Motor neuron (in vitro differentiated cells): ENCODE measurements around the gene TESK2. TPM values are rescaled to one million over a fixed set of nuclear protein-coding genes. Genes with fewer than 3 reads are reported as not detected.
A peak's percentile ranks its signal among the peaks of the same experiment; 100 is the strongest.
"Not testable (repeated sequence)": the region's sequence is repeated elsewhere in the genome, so short reads cannot be mapped to it uniquely, and the experiment has no call there.

Experiments
- ATAC-seq, 8 experiments: fragments of 200-7000 bp; cut with Tn5 transposase; replicated peaks in 6 of 8; 2 replicates each; pipeline ENCODE4 v1.8.0; 2021; ENCODE audit warnings: mild to moderate bottlenecking in 8 of 8, moderate library complexity in 8 of 8
- H3K27ac ChIP-seq, 2 donors: fragments of 250-450 bp; sonication (Bioruptor Pico); 2 replicates each; pipeline ENCODE4 v1.9.0; 2021; ENCODE audit warnings: antibody characterized with exemption in 2 of 2, mild to moderate bottlenecking in 2 of 2, moderate library complexity in 1 of 2
- H3K4me1 ChIP-seq, 2 donors: fragments of 250-450 bp; sonication (Bioruptor Pico); replicated peaks in 1 of 2; 2 replicates each; pipeline ENCODE4 v1.6.1; 2021; ENCODE audit warnings: antibody characterized with exemption in 2 of 2, mild to moderate bottlenecking in 2 of 2, moderate library complexity in 1 of 2
- H3K4me3 ChIP-seq, 5 donors: fragments of 250-450 bp; sonication (Bioruptor Pico); 2 replicates each; pipeline ENCODE4 v1.9.0; 2021; ENCODE audit warnings: antibody characterized with exemption in 5 of 5, mild to moderate bottlenecking in 5 of 5, moderate library complexity in 4 of 5
- WGBS, 10 experiments: fragments of 450-650 bp; shearing (Covaris generic); methylation state at CpG; one replicate each; pipeline ENCODE4 v1.0.0; 2022; 5-methylcytosine and 5-hydroxymethylcytosine counted together
- in situ Hi-C, 9 experiments: fragments of 400-800 bp; cut with MboI; loops; one replicate each; pipeline ENCODE4 v1.15.0; 2021; ENCODE audit warnings: low sequenced_read_pairs in 9 of 9, low pct_unique_long_range_greater_than_20kb in 2 of 9; ENCODE audit not compliant: unreplicated experiment in 9 of 9
- total RNA-seq, 8 experiments: library from RNA; unstranded; fragments of 300-600 nt; gene quantifications; 2 replicates each; pipeline versions ENCODE4 v1.2.3 to v1.2.4, GENCODE V29; 2022

The TESK2 gene
- total RNA-seq, 8 experiments from 2014 or later: 1.1 to 17.3 (median 2.0) TPM

GRCh38 chr1:45503462-45504360 lies 12.7 kb upstream of the TESK2 start:
- no peak for ATAC-seq
- WGBS, 10 experiments: 89 to 100% (median 94%) methylated on average over 1 to 14 of the region's 14 CpGs

DNA sequence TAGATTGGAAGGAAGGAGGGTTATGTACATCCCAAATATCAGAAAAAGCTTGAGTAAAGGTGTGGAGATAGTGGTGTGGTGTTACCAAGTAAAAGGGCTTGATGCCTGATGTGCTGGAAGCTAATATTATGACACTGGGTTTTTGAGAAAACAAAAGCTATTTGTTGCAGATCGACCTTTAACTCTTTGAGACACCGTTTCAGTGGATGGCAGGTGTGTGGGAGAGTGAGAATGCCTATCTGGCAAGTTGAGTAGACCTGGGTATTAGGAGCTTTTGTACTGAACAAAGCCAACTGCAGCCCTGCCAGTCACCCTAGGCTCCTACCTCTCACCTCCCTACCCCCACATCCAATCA lies 10.5 kb upstream of the TESK2 start:
- Histone ChIP-seq H3K27ac (no peak overlapping the region), H3K4me3 (no peak overlapping the region), H3K4me1 (peaks cover 9 to 11% of the 10 kb centered on the region in 2 donors)
- in situ Hi-C loops: loop anchor here in 1 of 9 experiments (10.0 kb wide), 1 partner anchor 63 kb away; no protein-coding TSS in a partner anchor
- ATAC-seq: no peak
- 80 to 100% (median 89%) methylated on average over 1 to 2 of the region's 2 CpGs; no CpG with 5 or more reads in 4 of the 10 experiments for WGBS, 10 experiments

More at GRCh38 chr1:45503462-45504360, 12.7 kb upstream of the TESK2 start:
- H3K4me3 ChIP-seq: no peak overlapping the region
- H3K27ac ChIP-seq: no peak overlapping the region
- H3K4me1 ChIP-seq: peaks cover 9 to 11% of the 10 kb centered on the region in 2 donors
- in situ Hi-C loops: loop anchor here in 1 of 9 experiments (10.0 kb wide), 1 partner anchor 61 kb away; no protein-coding TSS in a partner anchor

DNA sequence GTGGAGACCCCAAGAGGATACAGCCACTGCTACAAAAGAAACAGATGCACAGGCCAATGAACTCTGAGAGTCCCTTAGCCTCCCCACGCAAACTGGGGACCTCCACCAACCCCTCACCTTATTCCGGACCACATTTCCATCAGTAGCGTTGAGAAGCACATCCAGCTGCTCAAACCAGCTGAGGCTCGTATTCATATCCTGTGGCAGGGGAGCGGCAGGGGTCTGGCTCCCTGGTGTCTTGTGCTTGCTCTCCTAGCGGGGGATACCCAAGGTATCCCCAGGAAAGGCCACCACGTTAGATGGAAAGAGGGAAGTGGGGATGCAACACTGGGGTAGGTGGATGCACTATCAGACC lies 8.4 kb upstream of the TESK2 start:
- ATAC-seq: peak in 3 of 8 experiments; percentile 13 to 20 (median 20)
- in situ Hi-C loops: loop anchor here in 5 of 9 experiments (10.0 to 25.0 kb wide), 2 partner anchors 145 to 487 kb away; partner anchors contain the start of genes HECTD3 (in 3 of the 5) and UROD (in 3 of the 5)
- 0 to 20% (median 2%) methylated on average over 1 to 7 of the region's 7 CpGs; no CpG with 5 or more reads in 5 of the 10 experiments for WGBS, 10 experiments
- H3K27ac ChIP-seq: no peak overlapping the region
- peaks cover 9 to 11% of the 10 kb centered on the region in 2 donors for H3K4me1 ChIP-seq
- H3K4me3 ChIP-seq: peak overlapping the region; percentile 51 to 67 (median 55)

- no peak overlapping the region for H3K4me3 ChIP-seq
- in situ Hi-C loops: loop anchor here in 5 of 9 experiments (10.0 to 25.0 kb wide), 2 partner anchors 143 to 486 kb away; partner anchors contain the start of genes HECTD3 (in 3 of the 5) and UROD (in 3 of the 5)
- ATAC-seq: no peak
- H3K4me1 ChIP-seq: peaks cover 9 to 11% of the 10 kb centered on the region in 2 donors
- H3K27ac ChIP-seq: no peak overlapping the region
Observed at GRCh38 chr1:45498279-45498678, 7.3 kb upstream of the TESK2 start.

DNA sequence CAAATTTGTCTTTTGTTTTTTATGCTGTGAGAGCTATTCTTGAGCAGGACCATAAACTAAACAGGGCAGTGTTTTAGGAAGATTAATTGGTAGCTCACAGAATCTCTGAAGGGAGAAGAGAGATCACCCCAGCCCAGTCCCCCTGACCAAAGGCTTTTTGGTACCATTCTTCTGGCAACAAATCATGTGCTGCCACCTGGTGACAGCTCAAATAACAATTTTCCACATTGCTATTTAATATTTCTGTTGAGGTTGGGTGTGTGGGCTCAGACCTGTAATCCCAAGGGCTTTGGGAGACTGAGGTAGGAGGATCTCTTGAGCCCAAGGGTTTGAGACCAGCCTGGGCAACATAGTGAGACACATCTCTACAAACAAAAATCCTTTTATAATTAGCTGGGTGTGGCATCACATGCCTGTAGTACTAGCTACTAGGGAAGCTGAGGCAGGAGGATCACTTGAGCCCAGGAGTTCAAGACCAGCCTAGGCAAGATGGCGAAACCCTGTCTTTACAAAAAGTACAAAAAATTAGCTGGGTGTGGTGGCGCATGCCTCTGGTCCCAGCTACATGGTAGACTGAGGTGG lies 2.2 kb upstream of the TESK2 start:
- 20 to 100% (median 56%) methylated on average over 1 to 2 of the region's 2 CpGs; no CpG with 5 or more reads in 3 of the 10 experiments for WGBS, 10 experiments
- in situ Hi-C loops: loop anchor here in 5 of 9 experiments (5.0 to 25.0 kb wide), 3 partner anchors 138 to 481 kb away; partner anchors contain the start of genes HECTD3 (in 3 of the 5) and UROD (in 3 of the 5)
- Histone ChIP-seq H3K4me1 (peaks cover 3 to 5% of the 10 kb centered on the region in 2 donors), H3K4me3 (no peak overlapping the region), H3K27ac (no peak overlapping the region)
- ATAC-seq: no peak

DNA sequence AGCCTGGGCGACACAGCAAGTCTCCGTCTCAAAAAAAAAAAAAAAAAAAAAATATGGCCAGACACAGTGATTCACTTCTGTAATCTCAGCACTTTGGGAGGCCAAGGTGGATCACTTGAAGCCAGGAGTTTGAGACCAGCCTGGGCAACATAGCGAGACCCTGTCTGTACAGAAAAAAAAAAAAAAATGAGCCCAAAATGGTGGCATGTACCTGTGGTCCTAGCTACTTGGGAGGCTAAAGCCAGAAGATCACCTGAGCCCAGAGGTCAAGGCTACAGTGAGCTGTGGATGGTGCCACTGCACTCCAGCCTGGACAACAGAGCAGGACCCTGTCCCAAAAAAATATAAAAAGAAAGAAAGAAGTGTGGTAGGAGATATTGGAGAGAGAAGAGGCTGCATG lies 1.7 kb upstream of the TESK2 start:
- no peak overlapping the region for H3K27ac ChIP-seq
- H3K4me1 ChIP-seq: peaks cover 3 to 5% of the 10 kb centered on the region in 2 donors
- no peak for ATAC-seq
- in situ Hi-C loops: loop anchor here in 5 of 9 experiments (5.0 to 25.0 kb wide), 3 partner anchors 138 to 480 kb away; partner anchors contain the start of genes HECTD3 (in 3 of the 5) and UROD (in 3 of the 5)
- 38 to 100% (median 100%) methylated on average over 1 to 3 of the region's 3 CpGs; no CpG with 5 or more reads in 3 of the 10 experiments for WGBS, 10 experiments
- no peak overlapping the region for H3K4me3 ChIP-seq

- Histone ChIP-seq H3K27ac (no peak overlapping the region), H3K4me1 (peaks cover 3 to 5% of the 10 kb centered on the region in 2 donors), H3K4me3 (peak overlapping the region; percentile 51 to 65 (median 58))
- ATAC-seq: no peak
- in situ Hi-C loops: loop anchor here in 5 of 9 experiments (5.0 to 25.0 kb wide), 3 partner anchors 137 to 479 kb away; partner anchors contain the start of genes HECTD3 (in 3 of the 5) and UROD (in 3 of the 5)
- 44 to 100% (median 56%) methylated on average over 2 to 19 of the region's 19 CpGs for WGBS, 10 experiments
Observed at GRCh38 chr1:45491487-45492260, 711 bp upstream of the TESK2 start.

DNA sequence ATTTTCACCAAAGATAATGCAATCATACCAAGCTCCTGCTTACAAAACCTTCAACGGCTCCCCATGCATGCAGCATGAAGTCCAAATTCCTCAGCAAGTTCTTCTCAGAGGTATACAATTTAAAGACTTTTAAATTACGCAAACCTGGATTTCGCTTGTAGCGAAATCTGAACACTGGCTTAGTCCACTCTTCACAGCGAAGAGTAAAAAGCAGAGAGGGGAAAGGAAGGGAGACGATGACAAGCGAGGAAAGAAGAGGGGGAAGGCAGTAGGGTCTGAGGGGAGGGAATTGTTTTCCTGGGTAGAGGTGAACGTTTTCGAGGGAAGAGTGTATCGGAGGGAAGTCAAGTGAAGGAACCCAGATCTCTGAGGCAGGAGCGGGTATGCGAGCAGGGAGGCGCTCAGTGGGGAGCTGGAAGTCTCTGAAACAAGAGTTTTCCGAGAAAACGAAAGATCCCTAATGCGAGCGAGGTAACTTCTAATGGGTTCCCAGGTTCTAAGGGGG lies 790 bp downstream of the TESK2 start:
- Histone ChIP-seq H3K4me3 (peak overlapping the region; percentile 51 to 65 (median 58)), H3K4me1 (peaks cover 3 to 5% of the 10 kb centered on the region in 2 donors), H3K27ac (no peak overlapping the region)
- in situ Hi-C loops: loop anchor here in 5 of 9 experiments (5.0 to 25.0 kb wide), 3 partner anchors 135 to 478 kb away; partner anchors contain the start of genes HECTD3 (in 3 of the 5) and UROD (in 3 of the 5)
- peak in 2 of 8 experiments; percentile 2 to 7 for ATAC-seq
- 0 to 12% (median 3%) methylated on average over 1 to 16 of the region's 17 CpGs for WGBS, 10 experiments

DNA sequence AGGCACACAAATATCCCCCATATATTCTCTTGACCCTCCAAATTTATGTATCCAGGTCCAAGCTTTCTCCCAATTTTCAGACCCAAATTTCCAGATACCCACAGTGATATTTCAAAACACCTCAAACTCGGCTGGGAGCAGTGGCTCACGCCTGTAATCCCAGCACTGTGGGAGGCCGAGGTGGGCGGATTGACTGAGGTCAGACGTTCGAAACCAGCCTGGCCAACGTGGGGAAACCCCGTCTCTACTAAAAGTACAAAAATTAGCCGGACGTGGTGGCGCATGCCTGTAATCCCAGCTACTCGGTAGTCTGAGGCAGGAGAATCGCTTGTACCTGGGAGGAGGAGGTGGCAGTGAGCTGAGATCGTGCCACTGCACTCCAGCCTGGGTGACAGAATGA lies 1.6 kb downstream of the TESK2 start:
- not testable (repeated sequence) for H3K27ac ChIP-seq, H3K4me3 ChIP-seq, ATAC-seq, H3K4me1 ChIP-seq
- in situ Hi-C loops: loop anchor here in 3 of 9 experiments (25.0 kb wide), 1 partner anchor 477 kb away; the partner anchor contains the start of genes HECTD3 (in 3 of the 3) and UROD (in 3 of the 3)
- 23 to 89% (median 38%) methylated on average over 4 to 14 of the region's 14 CpGs; no CpG with 5 or more reads in 3 of the 10 experiments for WGBS, 10 experiments

GRCh38 chr1:45488666-45489377 lies 2.1 kb downstream of the TESK2 start:
- Histone ChIP-seq H3K4me1 (peaks cover 3 to 5% of the 10 kb centered on the region in 2 donors), H3K27ac (no peak overlapping the region), H3K4me3 (no peak overlapping the region)
- ATAC-seq: no peak
- WGBS, 10 experiments: 20 to 86% (median 52%) methylated on average over 1 to 10 of the region's 10 CpGs
- in situ Hi-C loops: loop anchor here in 3 of 9 experiments (25.0 kb wide), 1 partner anchor 477 kb away; the partner anchor contains the start of genes HECTD3 (in 3 of the 3) and UROD (in 3 of the 3)

DNA sequence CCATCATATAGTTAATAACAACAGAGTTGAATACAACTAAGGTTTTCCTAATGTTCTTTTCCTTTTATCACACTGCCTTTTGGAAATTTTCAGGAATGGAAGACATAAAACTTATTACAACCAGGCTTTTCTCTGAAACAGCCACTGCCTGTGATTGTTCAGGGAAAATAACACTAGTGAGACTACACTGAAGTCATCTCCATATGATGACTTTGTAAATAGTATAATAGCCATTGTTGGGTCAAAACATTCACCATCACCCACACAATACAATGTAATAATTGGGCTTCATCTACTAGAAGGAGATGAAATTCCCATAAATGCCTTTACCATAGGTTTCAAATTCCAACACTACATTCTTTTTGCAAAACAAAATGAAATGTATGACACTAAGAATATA lies 5.0 kb downstream of the TESK2 start:
- Histone ChIP-seq H3K27ac (no peak overlapping the region), H3K4me3 (no peak overlapping the region), H3K4me1 (peaks cover 3 to 5% of the 10 kb centered on the region in 2 donors)
- in situ Hi-C loops: loop anchor here in 3 of 9 experiments (25.0 kb wide), 1 partner anchor 474 kb away; the partner anchor contains the start of genes HECTD3 (in 3 of the 3) and UROD (in 3 of the 3)
- no peak for ATAC-seq
